Frontal cortex (tissue), 4 donors: ENCODE measurements around the gene LGALS3. TPM values are rescaled to one million over a fixed set of nuclear protein-coding genes. Genes with fewer than 3 reads are reported as not detected.

ENCODE experiments used
- DNase-seq, 2 donors: peaks; one replicate each; pipeline ENCODE4 v3.0.0; 2012; ENCODE audit warnings: low spot score in 2 of 2
- FAIRE-seq: peaks from 2 replicates; lab custom pipeline; 2012; peaks lifted over from hg19 to GRCh38; lab: Jason Lieb, UNC
- total RNA-seq: library from RNA; depleted of rRNA; stranded (reverse); fragments of >200 nt; gene quantifications from one replicate; pipeline ENCODE4 v1.2.3, GENCODE V29; 2014
- donor health status: control.
- donor health status: control.
- donor health status: control.

Gene LGALS3
- total RNA-seq, 1 donor from 2014 or later, result 10.6 TPM

- FAIRE-seq (peak; percentile 84), DNase-seq (peak in 1 of 2 donors; percentile 38)
Measured at GRCh38 chr14:55160989-55161388, 31.9 kb downstream of the LGALS3 start.

- FAIRE-seq, result no peak
Measured at GRCh38 chr14:55170526-55170925, 41.5 kb downstream of the LGALS3 start.

GRCh38 chr14:55180006-55180405, 51.0 kb downstream of the LGALS3 start:
- DNase-seq, result no peak
- no peak for FAIRE-seq

More at GRCh38 chr14:55170526-55170925, 41.5 kb downstream of the LGALS3 start:
- no peak for DNase-seq

GRCh38 chr14:55180434-55180833, 51.4 kb downstream of the LGALS3 start:
- no peak for DNase-seq

GRCh38 chr14:55188686-55189295, 59.7 kb downstream of the LGALS3 start:
- FAIRE-seq (no peak), DNase-seq (no peak)

More at GRCh38 chr14:55180434-55180833, 51.4 kb downstream of the LGALS3 start:
- FAIRE-seq, result no peak

GRCh38 chr14:55190906-55191202, 61.8 kb downstream of the LGALS3 start:
- no peak for FAIRE-seq
- no peak for DNase-seq

GRCh38 chr14:55191203-55192053, 62.4 kb downstream of the LGALS3 start, which contains the start of gene DLGAP5:
Gene DLGAP5, minus strand, starts transcription at chr14:55191585. Its CDS starts 2,406 bp downstream, at chr14:55189179.
- FAIRE-seq (peak; percentile 85), DNase-seq (peak; percentile 74 to 91)

GRCh38 chr14:55192054-55192621, 63.1 kb downstream of the LGALS3 start:
- DNase-seq (no peak), FAIRE-seq (no peak)

GRCh38 chr14:55194656-55195355, 65.8 kb downstream of the LGALS3 start:
- DNase-seq (no peak), FAIRE-seq (no peak)

Other genes starting within 250 kb of the LGALS3 start
- 1.6 TPM for gene GCH1, start 226.4 kb upstream of the LGALS3 start, total RNA-seq
- 9.0 TPM for gene WDHD1, start 102.2 kb upstream of the LGALS3 start, total RNA-seq
- 44.0 TPM for gene SOCS4, start 102.0 kb upstream of the LGALS3 start, total RNA-seq
- 17.9 TPM for gene MAPK1IP1L, start 77.6 kb upstream of the LGALS3 start, total RNA-seq
- 4.9 TPM for gene DLGAP5, start 62.3 kb downstream of the LGALS3 start, total RNA-seq
- 45.7 TPM for gene FBXO34, start 142.2 kb downstream of the LGALS3 start, total RNA-seq